ENCODE data around the gene SPEM1. TPM values are rescaled to one million over a fixed set of nuclear protein-coding genes. Genes with fewer than 3 reads are reported as not detected.

SPEM1 gene
- total and polyA plus RNA-seq, 2 of the 13 experiments (the other 11 are each of a cell fraction or from before 2014, with no cell fraction given) = not detected

GRCh38 chr17:7431231-7431630 lies 11.1 kb downstream of the SPEM1 start:
- DNase-seq (ENCODE audit: low spot score) (no peak), ATAC-seq (no peak), FAIRE-seq (no peak)
- BruUV-seq (replicated peaks) = no TSS peak
- Histone ChIP-seq H3K9ac (ENCODE audit: insufficient read depth, low read depth, low read length) (no peak overlapping the region), H4K20me1 (ENCODE audit: insufficient read depth, low read length) (no peaks in the 10 kb centered on the region), H3K4me1 (ENCODE audit: insufficient read depth, low read length) (peaks cover 17% of the 10 kb centered on the region), H3K27me3 (ENCODE audit: control insufficient read depth in 1 of 2, insufficient read depth in 2 of 2, low read length in 2 of 2) (peaks cover 2 to 3% of the 10 kb centered on the region in 2 experiments; a peak in 3 of 5 replicates), H2AFZ (ENCODE audit: low read length) (no peak overlapping the region), H3K9me3 (ENCODE audit: low read length) (no peaks in the 10 kb centered on the region), H3K27ac (ENCODE audit: extremely low read length, insufficient read depth, low read length) (no peak overlapping the region), H3K4me2 (ENCODE audit: low read depth, low read length) (no peak overlapping the region), H3K79me2 (ENCODE audit: insufficient read depth, low read length) (no peaks in the 10 kb centered on the region), H3K4me3 (replicated peaks in 1 of 3; ENCODE audit: insufficient read depth in 1 of 3, low read depth in 2 of 3, low read length in 3 of 3) (no peak overlapping the region), H3K36me3 (replicated peaks in 1 of 2; ENCODE audit: control insufficient read depth in 1 of 2, insufficient read depth in 2 of 2, low read length in 2 of 2) (no peaks in the 10 kb centered on the region)
- 0% methylated on average over 1 of the region's 1 CpG for WGBS (ENCODE audit: low lambda C conversion rate)
- POLR2A ChIA-PET = interaction anchor here (1.1 kb wide), 1 partner anchor 27 kb away, joined by 3 read pairs; the partner anchor contains the start of gene TMEM256
- in situ Hi-C loops (cut with HindIII; ENCODE audit: extremely low pct_ligation_motif_present, low pct_unique_long_range_greater_than_20kb) (no loop called here), intact Hi-C loops (cut with micrococcal nuclease; ENCODE audit: unreplicated experiment) (no loop called here)
- CTCF ChIA-PET (ENCODE audit: low intra/inter-chr PET ratio, low total read pairs) = no interaction called here
- TF ChIP-seq BATF2 (CRISPR knock-in tag; IDR thresholded peaks at IDR 0.05) (no peak), SRSF4 (IDR thresholded peaks at IDR 0.05; ENCODE audit: low read depth, low read length, poor library complexity, severe bottlenecking) (no peak), ZBTB8A (CRISPR knock-in tag; IDR thresholded peaks at IDR 0.05; ENCODE audit: borderline replicate concordance, low read depth) (no peak), ZNF264 (CRISPR knock-in tag; IDR thresholded peaks at IDR 0.05) (no peak), LRRFIP1 (CRISPR knock-in tag; conservative IDR thresholded peaks at IDR 0.05) (no peak), E2F2 (CRISPR knock-in tag; IDR thresholded peaks at IDR 0.05; ENCODE audit: borderline replicate concordance) (no peak), MLXIP (CRISPR knock-in tag; IDR thresholded peaks at IDR 0.05; ENCODE audit: borderline replicate concordance) (no peak), HMGXB3 (CRISPR knock-in tag; IDR thresholded peaks at IDR 0.05; ENCODE audit: borderline replicate concordance) (no peak), ZFX (CRISPR knock-in tag; IDR thresholded peaks at IDR 0.05; ENCODE audit: low read depth) (no peak), ZNF547 (CRISPR knock-in tag; IDR thresholded peaks at IDR 0.05) (no peak)
